Type B pancreatic cell (in vitro differentiated cells): ENCODE results near the gene ISG15. TPM values are rescaled to one million over a fixed set of nuclear protein-coding genes. Genes with fewer than 3 reads are reported as not detected.

Experiments
- DNase-seq: peaks from one replicate; pipeline ENCODE4 v3.0.0; 2021; ENCODE audit warnings: mixed read lengths; ENCODE audit not compliant: unreplicated experiment; ENCODE audit errors: extremely low spot score
- H3K27ac Mint-ChIP-seq: 2 replicates; pipeline ENCODE4 v1.8.0; 2021; ENCODE audit warnings: mild to moderate bottlenecking, mixed read lengths
- H3K27me3 Mint-ChIP-seq: 2 replicates; pipeline ENCODE4 v1.8.0; 2021; ENCODE audit warnings: mixed read lengths
- H3K36me3 Mint-ChIP-seq: 2 replicates; pipeline ENCODE4 v1.8.0; 2021; ENCODE audit warnings: mixed read lengths
- H3K4me1 Mint-ChIP-seq: one replicate; pipeline ENCODE4 v1.8.0; 2021; ENCODE audit warnings: mixed read lengths; ENCODE audit not compliant: unreplicated experiment
- H3K4me3 Mint-ChIP-seq: 2 replicates; pipeline ENCODE4 v1.8.0; 2021; ENCODE audit warnings: mild to moderate bottlenecking, mixed read lengths
- H3K9me3 Mint-ChIP-seq: 2 replicates; pipeline ENCODE4 v1.8.0; 2021; ENCODE audit warnings: mixed read lengths
- CTCF ChIP-seq: fragments of 200-600 bp; sonication (generic); conservative IDR thresholded peaks from 2 replicates; pipeline ENCODE4 v1.5.0; 2021; ENCODE audit warnings: antibody characterized with exemption, mild to moderate bottlenecking
- total RNA-seq: library from RNA; stranded (reverse); gene quantifications from 2 replicates; pipeline ENCODE4 v1.2.1, GENCODE V29; 2021; ENCODE audit warnings: low replicate concordance

ISG15 gene
- total RNA-seq, 1 donor from 2014 or later: 20.8 TPM

- Mint-ChIP-seq H3K27ac (peak within 1 kb of the TSS; percentile 95), H3K4me1 (peaks cover 13% of the 10 kb centered on the region), H3K36me3 (no peaks in the 10 kb centered on the region), H3K4me3 (peak within 1 kb of the TSS; percentile 91), H3K9me3 (no peaks in the 10 kb centered on the region), H3K27me3 (peaks cover 27% of the 10 kb centered on the region)
- no peak for TF ChIP-seq CTCF
- no peak for DNase-seq
Measured at GRCh38 chr1:999725-1000356, 13.5 kb upstream of the ISG15 start, which contains the start of gene HES4. TSS of gene HES4 (minus strand) at chr1:1000097. CDS start at chr1:999973, 124 bp downstream.

GRCh38 chr1:1000357-1001056 lies 12.8 kb upstream of the ISG15 start:
- Mint-ChIP-seq H3K4me1 (peaks cover 19% of the 10 kb centered on the region), H3K4me3 (peak overlapping the region; percentile 91), H3K27me3 (peaks cover 26% of the 10 kb centered on the region), H3K27ac (peak overlapping the region; percentile 95), H3K36me3 (no peaks in the 10 kb centered on the region), H3K9me3 (no peaks in the 10 kb centered on the region)
- peak; percentile 92 for DNase-seq
- no peak for TF ChIP-seq CTCF

GRCh38 chr1:1001057-1001783 lies 12.1 kb upstream of the ISG15 start:
- Mint-ChIP-seq H3K9me3 (no peaks in the 10 kb centered on the region), H3K27ac (peak overlapping the region; percentile 95), H3K4me1 (peaks cover 15% of the 10 kb centered on the region), H3K36me3 (no peaks in the 10 kb centered on the region), H3K4me3 (peak overlapping the region; percentile 91), H3K27me3 (peaks cover 22% of the 10 kb centered on the region)
- DNase-seq: no peak
- no peak for TF ChIP-seq CTCF

- Mint-ChIP-seq H3K4me3 (peak overlapping the region; percentile 52), H3K36me3 (no peaks in the 10 kb centered on the region), H3K9me3 (no peaks in the 10 kb centered on the region), H3K4me1 (peaks cover 15% of the 10 kb centered on the region), H3K27me3 (peaks cover 15% of the 10 kb centered on the region), H3K27ac (no peak overlapping the region)
- no peak for DNase-seq
- no peak for TF ChIP-seq CTCF
Measured at GRCh38 chr1:1003618-1004419, 9.5 kb upstream of the ISG15 start.

- Mint-ChIP-seq H3K4me1 (peaks cover 15% of the 10 kb centered on the region), H3K36me3 (no peaks in the 10 kb centered on the region), H3K27ac (peak overlapping the region; percentile 90), H3K27me3 (peaks cover 15% of the 10 kb centered on the region), H3K9me3 (no peaks in the 10 kb centered on the region), H3K4me3 (peak overlapping the region; percentile 77)
- TF ChIP-seq CTCF: no peak
- DNase-seq: no peak
Measured at GRCh38 chr1:1004420-1004779, 8.9 kb upstream of the ISG15 start.
